Prostate gland (tissue), 2 donors: ENCODE measurements around the gene NUTM2G. TPM values are rescaled to one million over a fixed set of nuclear protein-coding genes. Genes with fewer than 3 reads are reported as not detected.
"Not testable (repeated sequence)": the region's sequence is repeated elsewhere in the genome, so short reads cannot be mapped to it uniquely, and the experiment has no call there.

ENCODE experiments used
- DNase-seq: peaks from one replicate; pipeline ENCODE4 v3.0.0-alpha.2; 2019; ENCODE audit warnings: low spot score
- H3K27ac ChIP-seq, 2 donors: fragments of 200-600 bp; sonication (generic); 2 replicates each; pipeline ENCODE4 v1.5.1; 2017 to 2019
- H3K27me3 ChIP-seq: fragments of 200-600 bp; sonication (generic); replicated peaks from 2 replicates; pipeline ENCODE4 v1.5.1; 2019; ENCODE audit not compliant: insufficient read depth
- H3K36me3 ChIP-seq, 2 donors: fragments of 200-600 bp; sonication (generic); 1 replicate in 1 of 2; 2 replicates in 1 of 2; pipeline versions ENCODE4 v1.5.1 to v1.8.1; 2017 to 2019
- H3K4me1 ChIP-seq: fragments of 200-600 bp; sonication (generic); replicated peaks from 2 replicates; pipeline ENCODE4 v1.5.1; 2019
- H3K4me3 ChIP-seq, 2 donors: fragments of 200-600 bp; sonication (generic); 2 replicates each; pipeline ENCODE4 v1.5.1; 2017 to 2019
- H3K9me3 ChIP-seq: fragments of 200-600 bp; sonication (generic); 2 replicates; pipeline ENCODE4 v1.5.1; 2017
- WGBS: methylation state at CpG from one replicate; pipeline ENCODE4 v1.1.5; 2018; 5-methylcytosine and 5-hydroxymethylcytosine counted together
- intact Hi-C: fragments of 100-400 bp; cut with DNase I; formaldehyde crosslinking; loops from one replicate; pipeline ENCODE4 v1.14.2; 2022
- total RNA-seq, 2 donors: library from RNA; depleted of rRNA; stranded (reverse); fragments of >200 nt; gene quantifications; one replicate each; pipeline ENCODE4 v1.1.0, GENCODE V29; 2016

The NUTM2G gene
- total RNA-seq, 2 donors from 2014 or later = not detected

GRCh38 chr9:96935401-96935800 is 6.8 kb downstream of the NUTM2G start:
- 89% methylated on average over 15 of the region's 15 CpGs for WGBS
- intact Hi-C loops, H3K4me3 ChIP-seq, H3K36me3 ChIP-seq, H3K27ac ChIP-seq, H3K27me3 ChIP-seq, H3K4me1 ChIP-seq, DNase-seq, H3K9me3 ChIP-seq: not testable (repeated sequence)

- H3K9me3 ChIP-seq, intact Hi-C loops, H3K27ac ChIP-seq, H3K36me3 ChIP-seq, H3K27me3 ChIP-seq, H3K4me3 ChIP-seq, H3K4me1 ChIP-seq, DNase-seq: not testable (repeated sequence)
- WGBS = 60% methylated on average over 1 of the region's 3 CpGs
These were observed 8.8 kb downstream of the NUTM2G start for GRCh38 chr9:96937442-96937841.

DNA sequence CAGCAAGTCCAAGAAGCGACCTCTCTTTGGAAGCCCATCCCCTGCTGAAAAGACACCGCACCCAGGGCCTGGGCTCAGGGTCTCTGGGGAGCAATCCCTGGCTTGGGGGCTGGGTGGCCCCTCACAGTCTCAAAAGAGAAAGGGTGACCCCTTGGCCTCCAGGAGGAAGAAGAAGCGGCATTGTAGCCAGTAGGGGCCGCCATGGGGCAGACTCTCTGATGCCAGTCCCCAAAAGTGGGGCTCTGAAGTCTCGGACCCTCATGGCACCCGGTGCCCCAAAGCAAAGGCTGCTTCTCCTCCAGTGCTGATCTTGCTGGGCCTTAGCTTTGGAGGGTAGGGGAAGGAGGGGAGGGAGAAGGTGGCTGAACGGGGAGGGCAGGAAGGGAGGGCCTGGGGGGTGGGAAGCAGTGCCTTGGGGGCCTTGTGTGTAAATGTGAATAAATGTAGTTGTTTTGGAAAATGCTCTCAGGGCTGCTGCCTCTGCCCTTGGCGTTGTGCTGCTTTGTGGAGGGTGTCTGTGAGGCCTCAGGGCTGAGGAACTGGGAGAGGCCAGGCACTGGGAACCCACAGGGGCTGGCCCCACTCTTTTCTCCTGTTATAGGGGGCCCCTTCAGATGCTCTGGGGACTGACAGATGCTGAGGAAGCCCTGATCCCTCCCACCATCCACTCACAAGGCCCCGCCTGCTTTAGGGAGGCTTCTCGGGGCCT is 10.5 kb downstream of the NUTM2G start:
- DNase-seq, H3K27ac ChIP-seq, H3K4me3 ChIP-seq, H3K27me3 ChIP-seq, H3K4me1 ChIP-seq, H3K9me3 ChIP-seq, intact Hi-C loops, H3K36me3 ChIP-seq: not testable (repeated sequence)
- WGBS = no CpG with 5 or more reads among the region's 10 CpGs

- H3K4me3 ChIP-seq, H3K36me3 ChIP-seq, H3K4me1 ChIP-seq, DNase-seq, intact Hi-C loops, H3K27ac ChIP-seq, H3K27me3 ChIP-seq, H3K9me3 ChIP-seq: not testable (repeated sequence)
- no CpG with 5 or more reads among the region's 7 CpGs for WGBS
These were observed 12.3 kb downstream of the NUTM2G start for GRCh38 chr9:96940982-96941381.

DNA sequence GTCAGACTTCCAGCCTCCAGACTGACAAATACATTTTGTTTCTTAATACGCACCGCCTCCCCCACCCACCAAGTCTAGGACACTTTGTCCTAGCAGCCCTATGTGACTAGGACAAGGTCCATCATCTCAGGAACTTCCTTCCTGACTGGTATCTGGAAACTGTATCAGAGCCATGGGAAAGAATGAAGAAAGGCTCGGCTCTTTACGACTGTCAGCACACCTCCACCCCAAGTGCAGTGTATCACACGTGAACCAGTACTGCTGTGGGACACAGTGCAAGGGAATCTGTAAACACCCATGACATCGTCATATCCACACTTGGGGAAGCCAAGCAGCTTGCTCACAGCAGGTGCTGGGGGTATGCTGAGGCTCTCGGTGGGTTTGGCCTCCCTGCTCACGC is 13.0 kb downstream of the NUTM2G start:
- H3K9me3 ChIP-seq, DNase-seq, H3K4me3 ChIP-seq, H3K36me3 ChIP-seq, H3K27me3 ChIP-seq, H3K27ac ChIP-seq, intact Hi-C loops, H3K4me1 ChIP-seq: not testable (repeated sequence)
- 100% methylated on average over 2 of the region's 8 CpGs for WGBS

GRCh38 chr9:96942181-96942580 is 13.5 kb downstream of the NUTM2G start:
- H3K27me3 ChIP-seq, H3K4me3 ChIP-seq, H3K9me3 ChIP-seq, H3K4me1 ChIP-seq, H3K27ac ChIP-seq, DNase-seq, intact Hi-C loops, H3K36me3 ChIP-seq: not testable (repeated sequence)
- no CpG with 5 or more reads among the region's 4 CpGs for WGBS

- H3K4me1 ChIP-seq, H3K4me3 ChIP-seq, H3K9me3 ChIP-seq, DNase-seq, intact Hi-C loops, H3K36me3 ChIP-seq, H3K27ac ChIP-seq, H3K27me3 ChIP-seq: not testable (repeated sequence)
- 94% methylated on average over 1 of the region's 1 CpG for WGBS
These were observed 20.7 kb downstream of the NUTM2G start for GRCh38 chr9:96949346-96949745.

GRCh38 chr9:96950539-96950938 is 21.9 kb downstream of the NUTM2G start:
- H3K4me3 ChIP-seq, H3K9me3 ChIP-seq, DNase-seq, intact Hi-C loops, H3K4me1 ChIP-seq, H3K27me3 ChIP-seq, H3K27ac ChIP-seq, H3K36me3 ChIP-seq: not testable (repeated sequence)
- WGBS = no CpG with 5 or more reads among the region's 2 CpGs

- H3K27ac ChIP-seq, H3K27me3 ChIP-seq, H3K36me3 ChIP-seq, intact Hi-C loops, H3K4me3 ChIP-seq, H3K9me3 ChIP-seq, H3K4me1 ChIP-seq: not testable (repeated sequence)
- 53% methylated on average over 5 of the region's 5 CpGs for WGBS
- DNase-seq = peak; percentile 23
These were observed 38.9 kb downstream of the NUTM2G start for GRCh38 chr9:96967591-96967990.

GRCh38 chr9:96972552-96972951 is 43.9 kb downstream of the NUTM2G start:
- H3K27me3 ChIP-seq, intact Hi-C loops, DNase-seq, H3K4me1 ChIP-seq, H3K9me3 ChIP-seq, H3K4me3 ChIP-seq, H3K36me3 ChIP-seq, H3K27ac ChIP-seq: not testable (repeated sequence)
- 95% methylated on average over 2 of the region's 2 CpGs for WGBS

- H3K9me3 ChIP-seq, H3K4me1 ChIP-seq, H3K27me3 ChIP-seq, H3K4me3 ChIP-seq, DNase-seq, H3K27ac ChIP-seq, H3K36me3 ChIP-seq, intact Hi-C loops: not testable (repeated sequence)
- 82% methylated on average over 3 of the region's 3 CpGs for WGBS
These were observed 45.4 kb downstream of the NUTM2G start for GRCh38 chr9:96974037-96974436.

- WGBS = 93% methylated on average over 6 of the region's 7 CpGs
- intact Hi-C loops = not testable (repeated sequence)
These were observed 55.0 kb downstream of the NUTM2G start for GRCh38 chr9:96983496-96984122.

GRCh38 chr9:96984139-96984538 is 55.5 kb downstream of the NUTM2G start:
- H3K4me1 ChIP-seq, H3K27me3 ChIP-seq, H3K4me3 ChIP-seq, H3K9me3 ChIP-seq, H3K36me3 ChIP-seq, intact Hi-C loops, DNase-seq, H3K27ac ChIP-seq: not testable (repeated sequence)
- 90% methylated on average over 3 of the region's 3 CpGs for WGBS

More at GRCh38 chr9:96983496-96984122, 55.0 kb downstream of the NUTM2G start:
- H3K27me3 ChIP-seq, DNase-seq, H3K4me1 ChIP-seq, H3K27ac ChIP-seq, H3K4me3 ChIP-seq, H3K9me3 ChIP-seq, H3K36me3 ChIP-seq: not testable (repeated sequence)
